NB4 (cell line): ENCODE data around the gene PDE4B.
"Not testable (repeated sequence)": the region's sequence is repeated elsewhere in the genome, so short reads cannot be mapped to it uniquely, and the experiment has no call there.

ENCODE experiments used
- CTCF ChIP-seq: IDR thresholded peaks from one replicate; pipeline ENCODE4 v1.5.1; 2012; ENCODE audit warnings: low read depth, low read length
- MAX ChIP-seq: IDR thresholded peaks from 2 replicates; pipeline ENCODE4 v1.6.1; 2011; ENCODE audit warnings: low read depth, low read length
- MYC ChIP-seq: IDR thresholded peaks from 2 replicates; pipeline ENCODE4 v1.6.1; 2011; ENCODE audit warnings: low read depth, low read length
- POLR2A ChIP-seq: IDR thresholded peaks from 2 replicates; pipeline ENCODE4 v1.6.1; 2011; ENCODE audit warnings: mild to moderate bottlenecking; ENCODE audit not compliant: insufficient read length; ENCODE audit errors: extremely low read depth

- not testable (repeated sequence) for TF ChIP-seq CTCF, POLR2A, MAX, MYC
Observed at GRCh38 chr1:66322462-66322861, 529.8 kb downstream of the PDE4B start.
